ENCODE results near the gene RNF38. TPM values are rescaled to one million over a fixed set of nuclear protein-coding genes. Genes with fewer than 3 reads are reported as not detected.
A peak's percentile ranks its signal among the peaks of the same experiment; 100 is the strongest.
"Not testable (repeated sequence)": the region's sequence is repeated elsewhere in the genome, so short reads cannot be mapped to it uniquely, and the experiment has no call there.

The RNF38 gene
- total RNA-seq, 2 donors from 2014 or later, result 8.9 to 14.0 TPM

DNA sequence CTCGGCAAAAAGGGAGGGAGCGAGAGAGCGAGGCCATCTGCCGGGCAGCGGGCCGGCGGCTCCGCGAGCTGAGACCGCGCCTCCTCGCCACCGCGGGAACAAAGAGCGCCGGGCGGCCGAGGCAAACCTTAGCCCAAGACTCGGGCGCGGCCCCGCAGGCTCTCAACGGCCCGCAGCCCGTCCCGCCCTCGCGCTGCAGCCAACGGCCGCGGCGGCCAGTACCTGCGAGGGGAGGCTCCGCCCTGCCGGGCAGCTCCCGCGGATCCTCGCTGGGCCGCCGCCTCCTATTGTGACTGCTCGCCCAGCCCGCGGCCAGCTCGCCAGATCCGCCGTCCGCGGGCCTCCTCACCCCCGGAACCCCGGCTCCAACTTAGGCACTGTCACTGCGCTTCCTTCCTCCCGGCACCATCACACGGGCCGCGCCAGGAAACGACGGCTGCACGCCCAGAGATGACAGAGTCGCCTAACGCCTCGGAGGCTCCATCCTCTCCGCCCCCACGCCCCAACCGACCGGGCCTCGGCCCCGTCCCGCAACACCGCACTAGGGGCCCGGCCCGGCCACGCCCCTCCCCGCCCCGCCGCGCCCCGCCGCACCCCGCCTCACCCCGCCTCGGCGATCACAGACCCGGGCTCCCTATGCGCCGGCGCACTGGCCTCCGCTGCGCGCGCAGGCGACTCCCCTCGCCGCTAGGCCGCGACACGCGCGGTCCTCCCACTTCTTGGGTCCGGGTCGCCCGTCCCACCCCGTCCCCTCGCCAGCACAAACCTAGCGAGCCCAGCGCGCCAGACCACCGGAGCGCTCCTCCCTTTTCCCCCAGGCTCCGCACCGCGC is 479 bp upstream of the RNF38 start:
- DNase-seq (peak; percentile 87 to 92 (median 90)), ATAC-seq (peak; percentile 85)
- H3K27ac ChIP-seq, result peak overlapping the region; percentile 81 to 99 (median 93)
- peak overlapping the region; percentile 77 to 79 for H3K4me3 ChIP-seq
- H3K36me3 ChIP-seq (replicated peaks in 1 of 2; ENCODE audit: insufficient read depth in 1 of 2, low read depth in 2 of 2), result no peaks in the 10 kb centered on the region
- peaks cover 19% of the 10 kb centered on the region for H3K4me1 ChIP-seq
- WGBS, 2 donors, result 0% methylated on average over 96 of the region's 111 CpGs; no CpG with 5 or more reads in 1 of the 2 donors
- H3K27me3 ChIP-seq, result no peaks in the 10 kb centered on the region
- H3K9me3 ChIP-seq, result no peaks in the 10 kb centered on the region
- intact Hi-C loops (cut with DNase I), result no loop called here
- peak; percentile 77 to 83 (median 80) for TF ChIP-seq POLR2A (IDR thresholded peaks at IDR 0.05)
- TF ChIP-seq, protein P1, sequence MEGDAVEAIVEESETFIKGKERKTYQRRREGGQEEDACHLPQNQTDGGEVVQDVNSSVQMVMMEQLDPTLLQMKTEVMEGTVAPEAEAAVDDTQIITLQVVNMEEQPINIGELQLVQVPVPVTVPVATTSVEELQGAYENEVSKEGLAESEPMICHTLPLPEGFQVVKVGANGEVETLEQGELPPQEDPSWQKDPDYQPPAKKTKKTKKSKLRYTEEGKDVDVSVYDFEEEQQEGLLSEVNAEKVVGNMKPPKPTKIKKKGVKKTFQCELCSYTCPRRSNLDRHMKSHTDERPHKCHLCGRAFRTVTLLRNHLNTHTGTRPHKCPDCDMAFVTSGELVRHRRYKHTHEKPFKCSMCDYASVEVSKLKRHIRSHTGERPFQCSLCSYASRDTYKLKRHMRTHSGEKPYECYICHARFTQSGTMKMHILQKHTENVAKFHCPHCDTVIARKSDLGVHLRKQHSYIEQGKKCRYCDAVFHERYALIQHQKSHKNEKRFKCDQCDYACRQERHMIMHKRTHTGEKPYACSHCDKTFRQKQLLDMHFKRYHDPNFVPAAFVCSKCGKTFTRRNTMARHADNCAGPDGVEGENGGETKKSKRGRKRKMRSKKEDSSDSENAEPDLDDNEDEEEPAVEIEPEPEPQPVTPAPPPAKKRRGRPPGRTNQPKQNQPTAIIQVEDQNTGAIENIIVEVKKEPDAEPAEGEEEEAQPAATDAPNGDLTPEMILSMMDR (IDR thresholded peaks at IDR 0.05), result peak in 3 of 7 experiments; percentile 15 to 25 (median 15)

DNA sequence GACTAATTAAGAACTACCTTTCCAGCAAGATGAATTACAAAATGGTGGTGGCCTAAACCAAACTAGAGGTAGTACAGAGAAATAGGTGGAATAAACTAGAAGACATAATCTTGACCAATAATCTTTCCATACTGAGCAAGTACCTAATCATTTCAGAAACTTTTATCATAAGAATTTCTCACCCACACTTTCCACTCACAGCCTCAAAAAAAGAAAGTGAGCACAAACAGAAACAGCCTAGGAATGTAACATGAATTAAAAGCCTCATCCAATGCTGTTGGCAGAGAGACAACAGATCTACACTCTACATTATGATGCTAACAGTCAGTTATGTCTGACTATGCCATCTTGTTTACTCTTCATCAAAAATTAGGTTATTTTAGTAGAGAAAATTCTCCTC is 1.3 kb downstream of the RNF38 start:
- peak overlapping the region in 2 of 4 donors; percentile 87 to 99 for H3K27ac ChIP-seq
- no peaks in the 10 kb centered on the region for H3K27me3 ChIP-seq
- ATAC-seq (no peak), DNase-seq (no peak)
- no peaks in the 10 kb centered on the region for H3K36me3 ChIP-seq (replicated peaks in 1 of 2; ENCODE audit: insufficient read depth in 1 of 2, low read depth in 2 of 2)
- H3K9me3 ChIP-seq, result no peaks in the 10 kb centered on the region
- intact Hi-C loops (cut with DNase I), result no loop called here
- no peak overlapping the region for H3K4me3 ChIP-seq
- TF ChIP-seq, protein P1 (IDR thresholded peaks at IDR 0.05), result no peak
- TF ChIP-seq POLR2A (IDR thresholded peaks at IDR 0.05), result no peak
- peaks cover 29% of the 10 kb centered on the region for H3K4me1 ChIP-seq

DNA sequence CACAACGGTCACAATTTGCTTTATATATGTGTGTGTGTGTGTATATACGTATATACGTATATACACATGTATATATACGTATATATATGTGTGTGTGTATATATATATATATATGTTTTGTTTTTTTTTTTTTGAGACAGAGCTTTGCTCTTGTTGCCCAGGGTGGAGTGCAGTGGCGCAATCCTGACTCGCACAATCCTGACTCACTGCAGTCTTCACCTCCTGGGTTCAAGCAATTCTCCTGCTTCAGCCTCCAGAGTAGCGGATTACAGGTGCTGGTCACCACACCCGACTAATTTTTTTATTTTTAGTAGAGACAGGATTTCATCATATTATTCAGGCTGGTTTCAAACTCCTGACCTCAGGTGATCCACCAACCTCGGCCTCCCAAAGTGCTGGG is 3.1 kb downstream of the RNF38 start:
- Histone ChIP-seq H3K27me3 (no peaks in the 10 kb centered on the region), H3K36me3 (replicated peaks in 1 of 2; ENCODE audit: insufficient read depth in 1 of 2, low read depth in 2 of 2) (no peaks in the 10 kb centered on the region), H3K4me3 (no peak overlapping the region), H3K4me1 (peaks cover 27% of the 10 kb centered on the region), H3K9me3 (no peaks in the 10 kb centered on the region), H3K27ac (no peak overlapping the region)
- intact Hi-C loops (cut with DNase I), result no loop called here
- ATAC-seq (no peak), DNase-seq (no peak)
- 87 to 91% methylated on average over 9 of the region's 9 CpGs for WGBS, 2 donors
- no peak for TF ChIP-seq POLR2A (IDR thresholded peaks at IDR 0.05)
- TF ChIP-seq, protein P1 (IDR thresholded peaks at IDR 0.05), result no peak

DNA sequence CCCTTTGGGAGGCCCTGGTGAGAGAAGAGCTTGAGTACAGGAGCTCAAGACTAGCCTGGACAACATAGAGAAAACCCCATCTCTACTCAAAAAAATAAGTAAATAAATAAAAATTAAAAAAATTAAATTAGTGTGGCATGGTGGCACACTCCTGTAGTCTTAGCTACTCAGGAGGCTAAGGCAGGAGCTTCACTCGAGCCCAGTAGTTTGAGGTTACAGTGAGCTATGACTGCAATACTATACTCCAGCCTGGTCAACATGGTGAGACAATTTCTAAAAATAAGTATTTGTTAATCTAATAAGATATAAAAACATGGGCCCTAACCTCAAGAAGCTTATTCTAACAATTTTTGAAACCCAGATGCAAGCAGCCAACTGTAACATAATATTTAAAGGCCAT is 7.6 kb downstream of the RNF38 start:
- Histone ChIP-seq H3K27me3 (no peaks in the 10 kb centered on the region), H3K9me3 (no peaks in the 10 kb centered on the region), H3K4me3 (no peak overlapping the region), H3K27ac (no peak overlapping the region), H3K4me1 (peaks cover 14% of the 10 kb centered on the region), H3K36me3 (replicated peaks in 1 of 2; ENCODE audit: insufficient read depth in 1 of 2, low read depth in 2 of 2) (no peaks in the 10 kb centered on the region)
- TF ChIP-seq, protein P1 (IDR thresholded peaks at IDR 0.05), result no peak
- TF ChIP-seq POLR2A (IDR thresholded peaks at IDR 0.05), result no peak
- DNase-seq (no peak), ATAC-seq (no peak)
- WGBS, 2 donors, result 94 to 97% methylated on average over 1 of the region's 1 CpG
- intact Hi-C loops (cut with DNase I), result no loop called here

DNA sequence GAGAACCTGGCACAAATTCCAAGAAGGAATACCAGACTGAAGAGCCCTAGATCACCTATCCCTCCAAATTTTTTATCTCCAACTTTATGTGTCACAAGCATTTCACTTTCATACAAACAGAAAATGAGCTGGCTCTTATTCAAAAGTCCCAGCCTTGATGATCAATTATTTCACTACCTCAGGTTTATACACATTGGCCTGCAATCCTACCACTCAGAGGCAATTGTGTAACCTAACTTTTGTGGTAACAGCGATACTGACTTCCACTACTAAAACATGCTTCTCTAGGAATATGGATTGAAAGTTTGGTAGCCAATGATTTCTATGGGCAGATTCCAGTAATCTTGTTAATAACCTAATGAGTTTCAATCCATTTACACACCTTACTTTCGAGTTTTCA is 10.5 kb downstream of the RNF38 start:
- Histone ChIP-seq H3K4me1 (peaks cover 7% of the 10 kb centered on the region), H3K4me3 (no peak overlapping the region), H3K27me3 (no peaks in the 10 kb centered on the region), H3K36me3 (replicated peaks in 1 of 2; ENCODE audit: insufficient read depth in 1 of 2, low read depth in 2 of 2) (no peaks in the 10 kb centered on the region), H3K27ac (no peak overlapping the region), H3K9me3 (no peaks in the 10 kb centered on the region)
- 45 to 56% methylated on average over 2 of the region's 2 CpGs for WGBS, 2 donors
- DNase-seq (no peak), ATAC-seq (no peak)
- TF ChIP-seq, protein P1 (IDR thresholded peaks at IDR 0.05), result no peak
- TF ChIP-seq POLR2A (IDR thresholded peaks at IDR 0.05), result no peak
- intact Hi-C loops (cut with DNase I), result no loop called here

DNA sequence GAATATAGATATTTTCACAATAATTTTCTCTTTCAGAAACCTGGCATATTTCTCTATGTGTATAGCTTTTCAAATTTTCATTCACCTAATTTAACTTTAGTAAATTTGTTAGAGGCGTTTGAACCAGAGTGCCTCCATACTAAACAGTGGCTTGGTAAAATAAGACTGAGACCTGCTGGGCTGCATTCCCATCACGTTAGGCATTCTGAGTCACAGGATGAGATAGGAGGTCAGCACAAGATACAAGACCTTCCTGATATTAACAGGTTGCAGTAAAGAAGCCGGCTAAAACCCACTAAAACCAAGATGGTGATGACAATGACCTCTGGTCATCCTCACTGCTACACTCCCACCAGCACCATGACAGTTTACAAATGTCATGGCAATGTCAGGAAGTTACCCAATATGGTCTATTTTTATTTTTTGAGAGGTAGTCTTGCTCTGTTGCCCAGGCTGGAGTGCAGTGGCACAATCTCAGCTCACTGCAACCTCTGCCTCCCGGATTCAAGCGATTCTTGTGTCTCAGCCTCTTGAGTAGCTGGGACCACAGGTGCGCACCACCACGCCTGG is 13.6 kb downstream of the RNF38 start:
- intact Hi-C loops (cut with DNase I); H3K9me3 ChIP-seq; H3K4me3 ChIP-seq; DNase-seq; ATAC-seq; H3K36me3 ChIP-seq (replicated peaks in 1 of 2; ENCODE audit: insufficient read depth in 1 of 2, low read depth in 2 of 2); H3K27me3 ChIP-seq; H3K4me1 ChIP-seq; H3K27ac ChIP-seq: not testable (repeated sequence)
- 81 to 91% methylated on average over 7 of the region's 7 CpGs for WGBS, 2 donors
